ENCODE results near the gene P2RY4. TPM values are rescaled to one million over a fixed set of nuclear protein-coding genes. Genes with fewer than 3 reads are reported as not detected.
A peak's percentile ranks its signal among the peaks of the same experiment; 100 is the strongest.
"Not testable (repeated sequence)": the region's sequence is repeated elsewhere in the genome, so short reads cannot be mapped to it uniquely, and the experiment has no call there.

P2RY4 gene
- total RNA-seq, 4 donors from 2014 or later = 2.2 to 7.0 (median 4.3) TPM

GRCh38 chrX:70226048-70226447 lies 34.0 kb downstream of the P2RY4 start:
- H3K36me3 ChIP-seq = no peaks in the 10 kb centered on the region
- no peaks in the 10 kb centered on the region for H3K27me3 ChIP-seq
- no peaks in the 10 kb centered on the region for H3K9me3 ChIP-seq
- no peak overlapping the region for H3K4me3 ChIP-seq
- no peak for DNase-seq (ENCODE audit: low spot score in 2 of 2)
- H3K27ac ChIP-seq = no peak overlapping the region
- no peaks in the 10 kb centered on the region for H3K4me1 ChIP-seq
- TF ChIP-seq CTCF (IDR thresholded peaks at IDR 0.05) = no peak
- TF ChIP-seq POLR2A (IDR thresholded peaks at IDR 0.05) = no peak
- no peak for TF ChIP-seq EP300 (IDR thresholded peaks at IDR 0.05)
- no peak for TF ChIP-seq POLR2AphosphoS5 (IDR thresholded peaks at IDR 0.05)

- Histone ChIP-seq H3K27ac (peak overlapping the region; percentile 62), H3K27me3 (no peaks in the 10 kb centered on the region), H3K4me3 (no peak overlapping the region), H3K4me1 (peaks cover 10% of the 10 kb centered on the region), H3K36me3 (no peaks in the 10 kb centered on the region), H3K9me3 (no peaks in the 10 kb centered on the region)
- no peak for TF ChIP-seq EP300 (IDR thresholded peaks at IDR 0.05)
- no peak for TF ChIP-seq CTCF (IDR thresholded peaks at IDR 0.05)
- TF ChIP-seq POLR2AphosphoS5 (IDR thresholded peaks at IDR 0.05) = no peak
- TF ChIP-seq POLR2A (IDR thresholded peaks at IDR 0.05) = no peak
- 52% methylated on average over 4 of the region's 5 CpGs for WGBS
- no peak for DNase-seq (ENCODE audit: low spot score in 2 of 2)
Observed at GRCh38 chrX:70219938-70220764, 39.9 kb downstream of the P2RY4 start.

GRCh38 chrX:70209570-70209969 lies 50.4 kb downstream of the P2RY4 start:
- H3K4me1 ChIP-seq; H3K4me3 ChIP-seq; H3K9me3 ChIP-seq; DNase-seq (ENCODE audit: low spot score in 2 of 2); H3K36me3 ChIP-seq; H3K27me3 ChIP-seq; H3K27ac ChIP-seq: not testable (repeated sequence)
- WGBS = 66% methylated on average over 6 of the region's 6 CpGs

- H3K4me3 ChIP-seq = no peak overlapping the region
Observed at GRCh38 chrX:70208479-70208878, 51.5 kb downstream of the P2RY4 start.

More at GRCh38 chrX:70208479-70208878, 51.5 kb downstream of the P2RY4 start:
- Histone ChIP-seq H3K27ac (no peak overlapping the region), H3K36me3 (no peaks in the 10 kb centered on the region), H3K4me1 (no peaks in the 10 kb centered on the region), H3K9me3 (no peaks in the 10 kb centered on the region), H3K27me3 (no peaks in the 10 kb centered on the region)
- no peak for TF ChIP-seq EP300 (IDR thresholded peaks at IDR 0.05)
- no peak for TF ChIP-seq POLR2AphosphoS5 (IDR thresholded peaks at IDR 0.05)
- TF ChIP-seq CTCF (IDR thresholded peaks at IDR 0.05) = no peak
- no peak for TF ChIP-seq POLR2A (IDR thresholded peaks at IDR 0.05)
- DNase-seq (ENCODE audit: low spot score in 2 of 2) = no peak

Other genes starting within 250 kb of the P2RY4 start
- 10 to 100 TPM in 2 of 4 donors, 1 to 10 TPM in 2; 4.7 to 23.0 (median 12.4) TPM for gene AWAT2, start 210.3 kb downstream of the P2RY4 start, total RNA-seq
- gene OTUD6A, start 197.7 kb downstream of the P2RY4 start, total RNA-seq = not detected
- 10 to 100 TPM; 50.7 to 83.5 (median 64.6) TPM for gene IGBP1, start 126.8 kb downstream of the P2RY4 start, total RNA-seq
- gene DGAT2L6, start 82.7 kb downstream of the P2RY4 start, total RNA-seq = 10 to 100 TPM in 3 of 4 donors, 1 to 10 TPM in 1; 7.2 to 42.0 (median 19.0) TPM
- 10 to 100 TPM in 1 of 4 donors, 1 to 10 TPM in 3; 2.7 to 13.5 (median 4.0) TPM for gene AWAT1, start 25.5 kb downstream of the P2RY4 start, total RNA-seq
- not detected for gene ARR3, start 8.1 kb upstream of the P2RY4 start, total RNA-seq
- gene RAB41, start 22.0 kb upstream of the P2RY4 start, total RNA-seq = under 1 TPM in 1 of 4 donors, not detected in 3; 0.68 TPM
- 10 to 100 TPM; 15.6 to 37.8 (median 30.6) TPM for gene PDZD11, start 29.7 kb upstream of the P2RY4 start, total RNA-seq
- gene KIF4A, start 29.9 kb upstream of the P2RY4 start, total RNA-seq = 1 to 10 TPM; 1.4 to 2.3 (median 1.9) TPM
- 10 to 100 TPM; 15.8 to 68.7 (median 44.7) TPM for gene GDPD2, start 163.1 kb upstream of the P2RY4 start, total RNA-seq
- 10 to 100 TPM; 12.8 to 42.1 (median 26.7) TPM for gene DLG3, start 184.6 kb upstream of the P2RY4 start, total RNA-seq